ENCODE measurements around the gene PRR36. TPM values are rescaled to one million over a fixed set of nuclear protein-coding genes. Genes with fewer than 3 reads are reported as not detected.

Gene PRR36
- total RNA-seq, 1 experiment from 2014 or later: not detected

- no peak for DNase-seq (ENCODE audit: low read depth)
These were observed 53.6 kb downstream of the PRR36 start for GRCh38 chr19:7820588-7820987.

- DNase-seq (ENCODE audit: low read depth): no peak
These were observed 54.9 kb downstream of the PRR36 start for GRCh38 chr19:7819337-7819736.

- DNase-seq (ENCODE audit: low read depth): no peak
These were observed 55.4 kb downstream of the PRR36 start for GRCh38 chr19:7818806-7819205.

Other genes starting within 250 kb of the PRR36 start
- gene XAB2, start 244.8 kb downstream of the PRR36 start, total RNA-seq (2014; rRNA removed): 37.1 and 39.0 TPM in 2 replicates
- gene PET100, start 244.6 kb downstream of the PRR36 start, total RNA-seq (2014; rRNA removed): 6.4 and 13.1 TPM in 2 replicates
- gene PCP2, start 240.7 kb downstream of the PRR36 start, total RNA-seq (2014; rRNA removed): not detected in 2 replicates
- gene STXBP2, start 237.3 kb downstream of the PRR36 start, total RNA-seq (2014; rRNA removed): 0.11 TPM in 1 of 2 replicates, not detected in the other
- gene RETN, start 205.3 kb downstream of the PRR36 start, total RNA-seq (2014; rRNA removed): not detected in 2 replicates
- gene MCEMP1, start 197.3 kb downstream of the PRR36 start, total RNA-seq (2014; rRNA removed): not detected in 2 replicates
- gene TRAPPC5, start 193.6 kb downstream of the PRR36 start, total RNA-seq (2014; rRNA removed): 96.8 and 101 TPM in 2 replicates
- gene FCER2, start 172.3 kb downstream of the PRR36 start, total RNA-seq (2014; rRNA removed): not detected in 2 replicates
- not detected in 2 replicates for gene CLEC4G, start 142.3 kb downstream of the PRR36 start, total RNA-seq (2014; rRNA removed)
- gene CD209, start 126.9 kb downstream of the PRR36 start, total RNA-seq (2014; rRNA removed): not detected in 2 replicates
- not detected in 2 replicates for gene CLEC4M, start 111.1 kb downstream of the PRR36 start, total RNA-seq (2014; rRNA removed)
- 19.5 and 21.5 TPM in 2 replicates for gene EVI5L, start 44.2 kb downstream of the PRR36 start, total RNA-seq (2014; rRNA removed)
- gene LRRC8E, start 14.1 kb upstream of the PRR36 start, total RNA-seq (2014; rRNA removed): 1.6 and 1.9 TPM in 2 replicates
- 9.8 and 13.0 TPM in 2 replicates for gene MAP2K7, start 29.5 kb upstream of the PRR36 start, total RNA-seq (2014; rRNA removed)
- 1.9 and 3.5 TPM in 2 replicates for gene TGFBR3L, start 40.4 kb upstream of the PRR36 start, total RNA-seq (2014; rRNA removed)
- gene SNAPC2, start 45.9 kb upstream of the PRR36 start, total RNA-seq (2014; rRNA removed): 25.5 and 28.8 TPM in 2 replicates
- gene CTXN1, start 51.7 kb upstream of the PRR36 start, total RNA-seq (2014; rRNA removed): 1.6 and 3.2 TPM in 2 replicates
- 49.0 and 50.5 TPM in 2 replicates for gene TIMM44, start 69.3 kb upstream of the PRR36 start, total RNA-seq (2014; rRNA removed)
- 44.4 and 62.4 TPM in 2 replicates for gene ELAVL1, start 131.3 kb upstream of the PRR36 start, total RNA-seq (2014; rRNA removed)
- gene CCL25, start 178.4 kb upstream of the PRR36 start, total RNA-seq (2014; rRNA removed): not detected in 2 replicates

Measured in LHCN-M2 (cell line).